Activated CD4-positive, alpha-beta T cell treated with anti-CD3 and anti-CD28 coated beads, Interleukin-2, amount 50 U/mL, for 4 hours (primary cell): Measurements from ENCODE around the gene CLSTN1.

ENCODE experiments used
- DNase-seq, 2 experiments: peaks; one replicate each; pipeline ENCODE4 v3.0.0-alpha.2; 2020

The CLSTN1 gene

GRCh38 chr1:9850442-9851162, 26.8 kb upstream of the CLSTN1 start:
- no peak for DNase-seq

GRCh38 chr1:9849691-9850441, 26.1 kb upstream of the CLSTN1 start:
- DNase-seq, result no peak

GRCh38 chr1:9848022-9848421, 24.3 kb upstream of the CLSTN1 start:
- DNase-seq, result no peak

- DNase-seq, result no peak
These were observed 23.5 kb upstream of the CLSTN1 start for GRCh38 chr1:9847269-9847668.

- no peak for DNase-seq
These were observed 22.9 kb upstream of the CLSTN1 start for GRCh38 chr1:9846611-9847171.

GRCh38 chr1:9845914-9846313, 22.1 kb upstream of the CLSTN1 start:
- DNase-seq, result no peak

GRCh38 chr1:9844756-9845155, 21.0 kb upstream of the CLSTN1 start:
- DNase-seq, result no peak

GRCh38 chr1:9844106-9844505, 20.3 kb upstream of the CLSTN1 start:
- DNase-seq, result no peak

GRCh38 chr1:9843576-9843945, 19.8 kb upstream of the CLSTN1 start:
- no peak for DNase-seq

GRCh38 chr1:9842781-9843575, 19.2 kb upstream of the CLSTN1 start:
- DNase-seq, result no peak

- DNase-seq, result no peak
These were observed 18.4 kb upstream of the CLSTN1 start for GRCh38 chr1:9842073-9842711.

- no peak for DNase-seq
These were observed 17.7 kb upstream of the CLSTN1 start for GRCh38 chr1:9841460-9841859.

- DNase-seq, result no peak
These were observed 16.4 kb upstream of the CLSTN1 start for GRCh38 chr1:9840176-9840575.

GRCh38 chr1:9838946-9839345, 15.2 kb upstream of the CLSTN1 start:
- DNase-seq, result no peak

GRCh38 chr1:9836632-9836960, 12.8 kb upstream of the CLSTN1 start:
- no peak for DNase-seq

- DNase-seq, result no peak
These were observed 12.2 kb upstream of the CLSTN1 start for GRCh38 chr1:9835758-9836631.

- no peak for DNase-seq
These were observed 11.6 kb upstream of the CLSTN1 start for GRCh38 chr1:9835404-9835757.

GRCh38 chr1:9833632-9834031, 9.9 kb upstream of the CLSTN1 start:
- no peak for DNase-seq

- no peak for DNase-seq
These were observed 3.9 kb upstream of the CLSTN1 start for GRCh38 chr1:9827558-9828185.

- DNase-seq, result no peak
These were observed 2.9 kb upstream of the CLSTN1 start for GRCh38 chr1:9826616-9827015.

GRCh38 chr1:9826087-9826486, 2.3 kb upstream of the CLSTN1 start:
- DNase-seq, result no peak
